Ovary (tissue), 9 donors: ENCODE results near the gene SNAI3. TPM values are rescaled to one million over a fixed set of nuclear protein-coding genes. Genes with fewer than 3 reads are reported as not detected.

Source experiments
- DNase-seq, 5 donors: peaks; one replicate each; pipeline ENCODE4 v3.0.0-alpha.2; 2019 to 2020
- H3K27ac ChIP-seq, 2 donors: fragments of 200-600 bp; one replicate each; pipeline versions ENCODE4 v1.5.1 to v1.8.0; 2019 to 2022
- H3K27me3 ChIP-seq: fragments of 200-600 bp; one replicate; pipeline ENCODE4 v1.8.0; 2022
- H3K36me3 ChIP-seq: fragments of 200-600 bp; sonication (generic); one replicate; pipeline ENCODE4 v1.5.1; 2019
- H3K4me1 ChIP-seq: one replicate; pipeline ENCODE4 v1.8.1; 2013; ENCODE audit warnings: mild to moderate bottlenecking, moderate library complexity; ENCODE audit not compliant: insufficient read depth
- H3K4me3 ChIP-seq: fragments of 200-600 bp; sonication (generic); one replicate; pipeline ENCODE4 v1.5.1; 2017
- H3K9me3 ChIP-seq, 2 donors: fragments of 200-600 bp in 1 of 2; sonication (generic) in 1 of 2; one replicate each; pipeline versions ENCODE4 v1.5.1 to v1.8.1; 2013 to 2019; ENCODE audit warnings: mild to moderate bottlenecking in 1 of 2, moderate library complexity in 1 of 2
- EP300 ChIP-seq: sonication (generic); formaldehyde crosslinking; IDR thresholded peaks from one replicate; pipeline ENCODE4 v1.6.1; 2017; ENCODE audit warnings: antibody characterized with exemption
- POLR2A ChIP-seq: fragments of 450-650 bp; IDR thresholded peaks from one replicate; pipeline ENCODE4 v1.6.1; 2017; ENCODE audit warnings: antibody characterized with exemption, mild to moderate bottlenecking, moderate library complexity
- WGBS, 3 donors: extraction: QIAGEN DNeasy Blood & Tissue Kit in 1 of 3; methylation state at CpG; one replicate each; pipeline versions ENCODE4 v1.1.5 to v1.1.7; 2013 to 2017; 5-methylcytosine and 5-hydroxymethylcytosine counted together
- intact Hi-C, 4 donors: fragments of 100-400 bp; cut with DNase I; formaldehyde crosslinking; loops; one replicate each; pipeline versions ENCODE4 v1.11.0 to v1.15.1; 2022 to 2023
- polyA plus RNA-seq, 2 donors: library from polyadenylated mRNA; stranded (reverse); fragments of 200-250 nt in 1 of 2; fragments of 350-450 nt in 1 of 2; fragmentation: Illumina TruSeq in 1 of 2; extraction: RNeasy Lipid Tissue Mini Kit (QIAGEN cat#74804) in 1 of 2; gene quantifications; one replicate each; pipeline ENCODE4 v1.2.3, GENCODE V29; 2013 to 2014
- total RNA-seq, 7 donors: library from RNA; depleted of rRNA in 2 of 7; stranded (reverse); fragments of >200 nt in 2 of 7; fragmentation: NEBNext Ultra II Directional in 3 of 7; extraction: Animal tissue kit (Norgen Biotek cat#: 25700) in 3 of 7; gene quantifications; one replicate each; pipeline versions ENCODE4 v1.1.0 to v1.2.4, GENCODE V29; 2016 to 2023
- TF ChIP-seq, protein P1 (sequence below), 3 donors: fragments of 450-650 bp in 2 of 3; fragments of 200-600 bp in 1 of 3; IDR thresholded peaks; one replicate each; pipeline versions ENCODE4 v1.5.1 to v1.8.0; 2016 to 2022; ENCODE audit warnings: antibody characterized with exemption in 3 of 3, mild to moderate bottlenecking in 1 of 3
- donor health status: DM: no; HTN: no; CAD: no; lungs with moderate emphysema.
- donor health status: DM: no; HTN: no; CAD: no.
- donor health status: Bipolar disorder and iron deficiency.
- donor health status: DM: yes; HTN: yes; CAD: no.
- donor health status: DM: no; HTN: no; CAD: no.
- donor health status: DM: yes; HTN: yes; CAD: no.

The SNAI3 gene
- total and polyA plus RNA-seq, 9 donors: 0.12 to 1.0 (median 0.28) TPM; not detected in 4

DNA sequence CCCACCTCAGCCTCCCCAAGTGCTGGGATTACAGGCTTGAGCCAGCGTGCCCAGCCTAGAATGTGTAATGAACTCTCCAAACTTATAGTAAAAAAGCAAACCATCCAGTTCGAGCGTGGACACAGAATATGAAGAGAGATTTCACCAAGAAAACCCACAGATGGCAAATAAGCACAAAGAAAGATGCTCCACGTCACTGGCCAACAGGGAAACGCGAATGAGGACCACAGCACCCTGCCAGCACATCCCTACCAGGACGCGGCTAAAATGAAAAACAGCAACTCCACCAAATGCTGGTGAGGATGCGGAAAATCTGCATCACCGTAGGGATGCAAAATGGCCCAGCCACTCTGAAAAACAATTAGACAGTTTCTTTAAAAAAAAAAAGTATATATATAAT, 24.8 kb downstream of the SNAI3 start:
- TF ChIP-seq, protein P1, sequence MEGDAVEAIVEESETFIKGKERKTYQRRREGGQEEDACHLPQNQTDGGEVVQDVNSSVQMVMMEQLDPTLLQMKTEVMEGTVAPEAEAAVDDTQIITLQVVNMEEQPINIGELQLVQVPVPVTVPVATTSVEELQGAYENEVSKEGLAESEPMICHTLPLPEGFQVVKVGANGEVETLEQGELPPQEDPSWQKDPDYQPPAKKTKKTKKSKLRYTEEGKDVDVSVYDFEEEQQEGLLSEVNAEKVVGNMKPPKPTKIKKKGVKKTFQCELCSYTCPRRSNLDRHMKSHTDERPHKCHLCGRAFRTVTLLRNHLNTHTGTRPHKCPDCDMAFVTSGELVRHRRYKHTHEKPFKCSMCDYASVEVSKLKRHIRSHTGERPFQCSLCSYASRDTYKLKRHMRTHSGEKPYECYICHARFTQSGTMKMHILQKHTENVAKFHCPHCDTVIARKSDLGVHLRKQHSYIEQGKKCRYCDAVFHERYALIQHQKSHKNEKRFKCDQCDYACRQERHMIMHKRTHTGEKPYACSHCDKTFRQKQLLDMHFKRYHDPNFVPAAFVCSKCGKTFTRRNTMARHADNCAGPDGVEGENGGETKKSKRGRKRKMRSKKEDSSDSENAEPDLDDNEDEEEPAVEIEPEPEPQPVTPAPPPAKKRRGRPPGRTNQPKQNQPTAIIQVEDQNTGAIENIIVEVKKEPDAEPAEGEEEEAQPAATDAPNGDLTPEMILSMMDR (IDR thresholded peaks at IDR 0.05): no peak
- TF ChIP-seq EP300: no peak
- no peak for TF ChIP-seq POLR2A
- DNase-seq: no peak
- 78 to 84% (median 78%) methylated on average over 10 of the region's 10 CpGs for WGBS, 3 donors
- Histone ChIP-seq H3K9me3 (no peaks in the 10 kb centered on the region), H3K36me3 (no peaks in the 10 kb centered on the region), H3K27ac (no peak overlapping the region), H3K4me1 (peaks cover 3% of the 10 kb centered on the region), H3K4me3 (no peak overlapping the region), H3K27me3 (no peaks in the 10 kb centered on the region)
- intact Hi-C loops: no loop called here

DNA sequence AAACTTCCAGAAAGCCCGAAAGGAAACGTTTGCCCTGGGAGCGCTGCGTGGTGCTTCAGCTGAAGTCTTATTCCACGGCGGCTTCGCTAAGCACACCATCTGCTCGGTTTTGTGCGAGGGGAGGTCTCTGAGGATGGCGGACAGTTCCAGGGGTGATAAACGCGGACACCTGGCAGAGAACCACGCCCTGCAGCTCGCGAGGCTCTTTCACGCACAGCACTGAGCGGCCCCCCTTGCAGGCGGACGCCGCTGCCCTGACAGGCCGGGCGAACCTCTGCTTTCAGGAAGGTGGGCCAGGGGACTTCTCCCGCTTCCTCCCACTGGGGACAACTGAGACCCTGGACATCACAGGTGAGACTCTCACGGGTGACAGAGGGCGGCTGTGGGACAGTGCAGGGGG, 27.1 kb downstream of the SNAI3 start:
- Histone ChIP-seq H3K27ac (no peak overlapping the region), H3K36me3 (no peaks in the 10 kb centered on the region), H3K4me1 (peaks cover 3% of the 10 kb centered on the region), H3K4me3 (no peak overlapping the region), H3K9me3 (no peaks in the 10 kb centered on the region), H3K27me3 (no peaks in the 10 kb centered on the region)
- 89 to 92% (median 91%) methylated on average over 25 of the region's 25 CpGs for WGBS, 3 donors
- TF ChIP-seq EP300: no peak
- no peak for TF ChIP-seq POLR2A
- TF ChIP-seq, protein P1 (IDR thresholded peaks at IDR 0.05): no peak
- intact Hi-C loops: no loop called here
- DNase-seq: no peak

DNA sequence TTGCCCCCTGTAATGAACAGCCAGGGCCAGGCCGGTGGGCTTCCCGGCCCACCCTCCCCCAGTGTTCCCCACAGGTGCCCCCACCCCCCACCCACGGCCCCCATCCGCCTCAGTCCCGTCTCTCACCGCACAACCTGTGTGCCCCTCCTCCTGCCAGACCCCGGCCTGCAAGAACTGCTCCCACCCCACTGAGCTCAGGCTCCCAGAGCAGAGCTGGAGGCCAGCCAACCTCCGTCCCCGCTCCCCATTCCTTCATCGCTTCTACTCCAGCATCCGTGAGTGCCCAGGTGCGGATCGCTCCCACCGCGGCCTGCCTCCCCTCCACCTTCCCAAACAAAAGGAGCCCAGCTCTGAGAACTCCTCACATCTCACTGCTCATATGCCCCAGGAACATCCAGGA, 27.6 kb downstream of the SNAI3 start:
- 84 to 87% (median 86%) methylated on average over 15 of the region's 15 CpGs for WGBS, 3 donors
- no peak overlapping the region for H3K27ac ChIP-seq
- H3K9me3 ChIP-seq: no peaks in the 10 kb centered on the region
- H3K27me3 ChIP-seq: no peaks in the 10 kb centered on the region
- TF ChIP-seq, protein P1 (IDR thresholded peaks at IDR 0.05): no peak
- TF ChIP-seq POLR2A (no peak), EP300 (no peak)
- no peak for DNase-seq
- no peak overlapping the region for H3K4me3 ChIP-seq
- no peaks in the 10 kb centered on the region for H3K36me3 ChIP-seq
- intact Hi-C loops: no loop called here
- peaks cover 3% of the 10 kb centered on the region for H3K4me1 ChIP-seq

DNA sequence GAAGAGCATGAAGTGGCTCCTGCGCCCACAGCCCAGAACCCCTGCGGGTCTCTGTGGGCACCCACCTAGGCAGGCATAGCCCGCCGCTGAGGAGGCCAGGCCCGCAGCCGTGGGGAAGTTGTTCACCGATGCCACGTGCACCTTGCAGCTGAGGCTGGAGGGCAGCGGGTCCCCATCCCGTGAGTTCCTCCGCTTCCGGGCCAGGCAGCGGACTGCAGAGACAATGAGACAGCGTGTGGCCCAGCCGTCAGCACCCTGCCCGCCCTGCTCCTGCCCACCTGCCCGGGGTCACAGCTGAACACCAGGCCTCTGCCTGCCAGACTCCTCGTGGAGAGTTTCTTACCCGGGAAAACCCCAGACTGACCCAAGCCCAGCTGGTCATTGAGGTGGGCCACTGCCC, 28.9 kb downstream of the SNAI3 start:
- intact Hi-C loops: no loop called here
- 88 to 93% (median 90%) methylated on average over 18 to 19 of the region's 19 CpGs for WGBS, 3 donors
- H3K36me3 ChIP-seq: no peaks in the 10 kb centered on the region

More for the DNA sequence above, 28.9 kb downstream of the SNAI3 start:
- TF ChIP-seq EP300: no peak
- TF ChIP-seq POLR2A: no peak
- TF ChIP-seq, protein P1 (IDR thresholded peaks at IDR 0.05): no peak
- Histone ChIP-seq H3K4me3 (no peak overlapping the region), H3K9me3 (no peaks in the 10 kb centered on the region), H3K4me1 (peaks cover 2% of the 10 kb centered on the region), H3K27ac (no peak overlapping the region), H3K27me3 (no peaks in the 10 kb centered on the region)
- DNase-seq: no peak
